ENCODE results near the gene HOXA9.

The HOXA9 gene

DNA sequence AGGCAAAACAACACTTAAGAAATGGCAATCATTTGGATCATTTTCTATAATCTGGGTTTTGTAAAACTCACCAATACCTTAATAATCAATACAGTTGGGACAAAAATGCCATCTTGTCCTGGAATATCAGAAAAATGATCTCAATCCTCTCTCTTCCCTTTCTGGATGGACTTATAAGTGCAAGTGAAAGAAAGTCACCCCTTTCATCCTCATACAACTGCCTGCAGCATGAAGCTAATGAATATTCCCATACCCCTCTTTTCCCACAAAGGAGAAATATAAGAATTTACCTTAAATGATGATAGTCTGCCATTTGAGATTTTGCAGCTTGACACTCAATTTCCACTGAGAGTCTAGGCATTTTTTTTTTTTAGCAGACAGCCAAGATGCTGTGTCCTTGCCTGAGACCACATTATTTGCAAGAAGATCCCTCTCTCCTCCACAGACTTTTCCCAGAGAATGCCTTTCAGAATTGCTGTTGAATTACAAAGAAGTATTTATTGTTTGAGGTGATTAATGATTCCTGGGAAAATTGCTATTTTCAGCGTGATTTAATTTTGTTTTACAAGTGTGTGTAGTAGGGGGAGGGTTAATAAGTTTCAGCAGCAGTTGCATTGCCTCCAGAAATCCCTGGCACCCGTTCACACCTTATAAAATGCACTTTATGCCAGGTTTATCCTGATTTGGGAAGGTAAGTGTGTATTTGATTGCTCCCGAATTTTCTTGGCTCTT, 38.6 kb downstream of the HOXA9 start:
- no peak for DNase-seq (ENCODE audit: low read depth in 2 of 2)

DNA sequence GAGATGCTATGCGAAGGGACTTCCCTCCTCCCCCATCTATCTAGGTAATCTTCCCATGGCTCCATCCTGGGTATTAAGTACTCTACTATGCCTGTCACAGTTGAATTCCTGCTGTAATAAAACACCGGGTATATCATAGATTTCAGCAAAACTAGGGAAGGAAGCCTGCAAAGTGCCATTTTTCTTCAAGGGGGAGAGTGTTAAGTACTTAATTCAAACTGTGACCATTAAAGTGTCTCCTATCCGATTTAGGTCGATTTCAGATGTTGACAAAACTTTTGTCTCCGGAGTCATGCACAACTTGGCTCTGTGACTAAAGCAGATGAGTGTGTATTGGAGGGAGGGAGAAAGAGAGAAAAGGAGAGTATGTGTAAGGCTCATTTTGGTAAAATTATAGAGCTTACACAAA, 39.3 kb downstream of the HOXA9 start:
- no peak for DNase-seq (ENCODE audit: low read depth in 2 of 2)

DNA sequence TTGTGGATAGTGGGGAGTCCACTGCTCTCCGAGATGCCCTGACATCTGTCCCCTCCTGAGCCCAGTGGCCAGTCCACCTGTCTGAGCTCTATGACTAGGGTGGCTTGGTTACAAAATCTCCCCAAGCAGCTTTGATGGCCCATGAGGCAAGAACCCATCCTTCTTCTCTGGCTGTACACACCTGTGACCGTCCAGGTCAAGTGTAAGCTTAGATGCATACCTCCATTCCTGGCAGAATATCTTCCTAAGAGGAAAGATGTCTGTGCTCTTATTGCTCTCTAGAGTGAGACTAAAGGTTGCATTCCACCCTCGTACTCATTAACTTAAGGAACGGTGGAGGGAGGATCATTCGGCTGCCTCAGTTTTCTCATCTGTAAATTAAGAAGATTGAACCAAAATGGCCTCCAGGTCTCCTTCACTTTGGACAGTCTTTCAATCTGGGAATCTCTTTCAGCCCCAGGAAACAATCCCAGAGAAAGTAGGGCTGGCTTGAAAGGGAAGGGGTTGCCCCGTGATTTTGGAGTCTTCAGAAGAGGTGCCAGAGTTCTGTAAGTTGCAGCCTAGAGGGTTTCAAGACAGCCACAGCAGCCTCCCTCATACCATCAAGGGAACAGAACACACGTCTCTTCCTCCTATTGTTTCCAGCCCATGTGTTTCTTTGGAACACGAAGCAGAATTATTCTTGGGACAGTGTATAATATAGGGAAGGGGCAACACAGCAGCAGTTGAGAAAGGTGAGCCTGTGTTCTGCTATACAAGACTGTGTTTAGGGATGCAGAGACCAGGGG, 40.2 kb downstream of the HOXA9 start:
- DNase-seq (ENCODE audit: low read depth in 2 of 2), result no peak

DNA sequence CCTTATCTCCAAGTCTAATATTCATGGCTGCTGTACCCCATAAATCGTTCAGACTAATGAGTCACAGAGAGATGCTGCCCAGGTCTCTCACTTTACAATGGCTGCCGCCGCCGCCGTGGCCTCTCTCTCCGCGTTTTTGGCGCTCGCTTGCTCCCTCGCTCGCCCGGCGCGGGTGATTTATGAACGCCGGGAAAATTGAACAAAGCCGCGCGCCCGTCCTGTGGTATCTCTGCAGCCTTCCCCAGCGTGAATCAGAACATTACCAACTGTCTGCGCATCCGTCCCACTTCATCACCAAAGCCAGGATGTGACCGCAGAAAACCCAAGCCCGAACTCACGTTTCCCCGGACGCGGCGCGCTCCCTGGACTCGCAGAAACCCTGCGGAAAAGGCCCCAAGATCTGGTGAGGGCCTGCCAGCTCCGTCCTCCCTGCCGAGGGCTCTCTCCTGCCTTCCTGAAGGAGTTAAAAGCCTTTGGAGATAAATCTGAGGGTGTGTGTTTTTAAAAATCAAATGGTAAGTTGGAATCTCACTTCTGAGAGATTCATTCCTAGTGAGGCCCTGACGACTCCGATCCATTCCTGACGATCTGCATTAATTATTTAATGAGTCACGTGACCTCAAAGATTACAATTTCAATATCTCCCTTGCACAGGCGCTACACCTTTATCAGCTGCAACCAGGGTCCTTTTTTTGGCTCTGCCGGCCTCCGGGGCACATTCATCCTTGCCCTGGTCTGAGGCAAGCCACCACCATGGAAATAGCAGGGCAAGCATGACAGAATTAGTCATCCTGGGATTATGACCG, 41.0 kb downstream of the HOXA9 start:
- no peak for DNase-seq (ENCODE audit: low read depth in 2 of 2)

DNA sequence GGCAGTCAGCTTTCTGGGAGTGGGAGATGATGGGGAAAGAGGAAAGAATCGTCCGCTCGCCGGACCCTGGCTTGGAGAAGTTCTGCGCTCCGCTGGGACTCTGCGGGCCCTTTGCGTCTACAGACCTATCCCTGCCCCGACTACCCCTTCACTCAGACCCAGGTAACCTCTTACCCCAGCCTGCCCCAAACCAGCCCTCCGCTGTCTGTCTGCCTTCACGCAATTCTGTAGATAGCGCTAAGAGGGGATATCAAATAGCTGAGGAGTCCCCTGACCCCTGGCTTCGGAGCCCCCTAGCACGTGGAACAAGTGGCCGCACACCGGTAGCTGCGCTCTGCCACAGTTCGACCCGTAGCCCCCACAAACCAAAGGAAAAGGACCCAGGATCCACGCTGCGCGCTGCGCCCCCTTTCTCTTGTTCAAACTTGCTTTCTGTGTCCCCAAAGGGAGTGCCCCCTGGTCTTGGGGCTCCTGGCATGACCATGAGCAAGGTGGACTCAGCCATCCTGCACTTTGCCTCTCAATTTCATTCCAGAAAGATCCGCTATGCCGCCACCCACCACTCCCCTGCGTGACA, 41.8 kb downstream of the HOXA9 start:
- no peak for DNase-seq (ENCODE audit: low read depth in 2 of 2)

DNA sequence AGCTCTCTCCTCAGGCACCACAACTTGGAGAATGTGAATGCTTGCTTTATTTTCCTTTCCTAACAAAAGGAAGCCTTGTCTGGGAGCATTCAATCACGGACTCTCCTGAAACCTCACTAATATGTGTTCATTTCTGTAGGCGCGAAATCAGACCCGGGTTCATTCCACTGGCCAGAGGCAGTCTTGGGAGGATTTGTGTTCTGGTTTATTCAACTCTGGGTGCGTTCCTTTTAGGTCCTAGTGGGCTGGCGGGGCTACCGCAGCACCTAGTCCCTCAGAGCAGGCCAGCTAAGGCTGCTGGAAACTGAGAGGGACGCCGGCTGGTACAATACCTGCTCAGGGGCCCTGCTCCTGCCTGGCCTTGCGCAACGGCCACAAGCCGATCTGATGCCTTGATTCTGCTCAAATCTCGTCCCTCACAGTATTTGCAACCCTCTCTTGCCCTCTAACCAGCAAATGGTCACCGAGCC, 42.3 kb downstream of the HOXA9 start:
- DNase-seq (ENCODE audit: low read depth in 2 of 2), result no peak

DNA sequence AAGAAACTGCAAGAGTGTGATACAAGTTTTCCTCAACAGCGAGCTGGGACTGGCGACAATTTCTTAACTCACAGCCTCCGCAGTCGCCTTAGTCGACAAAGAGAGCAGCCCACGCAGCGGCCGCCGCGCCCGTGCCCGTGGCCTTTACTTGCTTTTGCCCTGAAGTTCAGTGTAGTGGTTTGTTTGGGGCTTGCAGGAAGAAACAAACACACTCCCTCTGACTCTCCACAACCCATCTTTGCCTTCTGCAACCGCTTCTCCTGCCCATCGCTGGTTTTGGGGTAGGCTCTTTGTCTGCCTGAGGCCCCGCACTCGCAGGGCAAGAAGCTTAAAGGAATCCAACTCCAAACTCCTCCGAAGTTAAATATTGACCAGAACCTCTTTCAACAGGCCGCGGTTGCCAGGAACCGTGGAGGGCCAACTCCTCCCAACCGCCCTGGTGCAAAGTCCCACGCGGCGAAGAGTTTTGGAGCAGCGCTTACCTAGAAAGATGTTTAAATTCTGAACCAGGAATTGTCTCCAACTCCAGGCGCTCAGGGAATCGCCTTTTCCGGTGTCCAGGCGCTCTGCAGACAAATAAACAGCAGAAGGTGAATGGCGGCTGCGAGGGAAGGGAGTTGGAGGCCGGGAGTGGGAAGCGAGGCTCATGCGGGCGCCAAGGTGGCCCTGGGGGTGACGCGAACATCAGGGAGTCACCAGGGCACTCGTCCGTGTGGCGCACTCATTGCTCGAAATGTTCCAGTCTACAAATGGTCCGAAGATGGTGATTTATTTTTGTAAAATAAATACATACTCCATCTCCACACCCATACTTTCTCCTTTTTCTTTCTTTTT, 43.0 kb downstream of the HOXA9 start:
- no peak for DNase-seq (ENCODE audit: low read depth in 2 of 2)

DNA sequence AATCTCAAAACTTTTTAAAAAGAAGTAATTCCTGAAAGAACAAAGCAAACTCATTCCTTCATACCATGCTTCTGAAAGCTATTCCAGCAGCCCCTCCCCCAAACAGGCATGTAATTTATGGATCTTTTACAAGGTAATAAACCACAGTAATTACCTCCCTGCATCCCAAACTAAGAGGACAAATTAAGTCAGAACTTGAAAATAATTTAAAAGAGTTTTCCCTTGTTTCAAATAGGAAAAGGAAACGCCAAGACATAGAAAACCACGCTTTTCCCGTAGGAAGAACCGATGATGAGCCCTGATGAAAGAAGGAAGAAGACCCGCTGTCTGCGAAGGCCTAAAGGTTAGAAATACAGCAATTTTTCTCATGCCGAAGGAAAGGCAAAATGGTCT, 43.7 kb downstream of the HOXA9 start:
- no peak for DNase-seq (ENCODE audit: low read depth in 2 of 2)

DNA sequence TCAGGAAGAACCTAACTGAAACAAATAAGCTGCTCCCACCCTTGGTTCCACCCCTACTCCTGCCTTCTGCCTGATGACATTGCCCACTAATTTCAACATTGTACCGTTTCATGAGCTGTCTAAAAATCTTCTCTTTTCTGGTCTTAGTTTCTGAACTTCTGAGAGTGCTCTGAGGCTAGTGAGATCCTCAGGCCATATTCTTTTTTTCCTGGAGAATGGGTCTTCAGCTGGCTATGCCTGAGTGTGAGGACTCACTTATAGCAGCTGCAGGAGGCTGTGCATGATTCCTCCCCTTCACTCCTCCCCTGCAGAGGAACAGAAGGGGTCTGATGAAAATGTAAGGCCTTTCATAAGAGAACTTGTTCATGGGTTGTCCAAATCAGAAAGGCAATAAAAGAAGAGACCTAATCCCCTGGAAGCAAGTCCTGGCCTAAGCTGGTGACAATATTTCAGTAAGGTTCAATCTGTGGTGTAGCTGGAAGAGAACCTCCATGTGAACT, 45.9 kb downstream of the HOXA9 start:
- no peak for DNase-seq (ENCODE audit: low read depth in 2 of 2)

DNA sequence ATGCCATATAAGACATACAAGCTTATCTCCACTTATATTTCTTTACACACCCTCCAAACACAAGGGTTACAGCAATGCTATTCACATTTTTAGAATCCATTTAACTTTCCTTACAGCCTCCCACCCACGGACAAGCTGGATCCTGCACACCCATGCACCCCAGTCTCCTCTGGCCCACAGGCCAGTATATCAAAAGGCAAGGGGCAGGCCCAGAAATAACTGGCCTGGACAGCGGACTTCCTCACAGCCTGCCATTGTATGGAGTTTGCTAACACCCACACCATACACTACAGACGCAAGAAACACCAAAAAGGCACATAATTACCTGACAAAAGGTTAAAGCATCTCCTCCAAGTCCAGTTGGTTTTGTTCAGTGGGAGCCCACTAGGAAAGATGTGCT, 46.8 kb downstream of the HOXA9 start:
- no peak for DNase-seq (ENCODE audit: low read depth in 2 of 2)

DNA sequence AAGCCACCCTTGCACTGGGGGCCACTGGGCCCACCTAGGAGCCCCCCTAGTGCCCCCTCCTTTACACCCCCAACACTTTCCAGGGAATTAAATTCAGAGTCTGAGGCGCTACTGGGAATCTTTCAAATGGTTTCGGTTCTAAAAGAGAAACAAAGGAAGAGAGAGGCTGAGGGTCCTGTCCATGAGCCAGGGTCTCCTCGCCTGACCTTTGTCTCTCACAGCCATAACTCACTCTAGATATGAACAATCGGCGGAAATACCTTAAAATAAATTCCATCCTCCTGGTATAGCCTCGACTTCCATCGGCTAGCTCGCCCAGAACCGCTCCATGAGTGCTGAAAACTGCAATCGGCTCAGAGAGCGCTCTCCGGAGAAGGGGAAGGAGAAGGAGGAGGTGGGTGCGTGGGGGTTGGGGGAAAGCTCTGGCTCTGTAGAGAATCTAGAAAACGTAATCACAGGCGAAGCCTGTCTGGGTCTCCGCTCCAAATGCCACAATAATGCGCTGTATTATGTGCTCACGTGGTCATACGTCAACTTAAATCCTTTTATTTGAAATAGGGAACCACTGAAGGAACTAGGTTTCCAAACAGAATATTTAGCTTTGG, 47.3 kb downstream of the HOXA9 start:
- DNase-seq (ENCODE audit: low read depth in 2 of 2), result no peak

DNA sequence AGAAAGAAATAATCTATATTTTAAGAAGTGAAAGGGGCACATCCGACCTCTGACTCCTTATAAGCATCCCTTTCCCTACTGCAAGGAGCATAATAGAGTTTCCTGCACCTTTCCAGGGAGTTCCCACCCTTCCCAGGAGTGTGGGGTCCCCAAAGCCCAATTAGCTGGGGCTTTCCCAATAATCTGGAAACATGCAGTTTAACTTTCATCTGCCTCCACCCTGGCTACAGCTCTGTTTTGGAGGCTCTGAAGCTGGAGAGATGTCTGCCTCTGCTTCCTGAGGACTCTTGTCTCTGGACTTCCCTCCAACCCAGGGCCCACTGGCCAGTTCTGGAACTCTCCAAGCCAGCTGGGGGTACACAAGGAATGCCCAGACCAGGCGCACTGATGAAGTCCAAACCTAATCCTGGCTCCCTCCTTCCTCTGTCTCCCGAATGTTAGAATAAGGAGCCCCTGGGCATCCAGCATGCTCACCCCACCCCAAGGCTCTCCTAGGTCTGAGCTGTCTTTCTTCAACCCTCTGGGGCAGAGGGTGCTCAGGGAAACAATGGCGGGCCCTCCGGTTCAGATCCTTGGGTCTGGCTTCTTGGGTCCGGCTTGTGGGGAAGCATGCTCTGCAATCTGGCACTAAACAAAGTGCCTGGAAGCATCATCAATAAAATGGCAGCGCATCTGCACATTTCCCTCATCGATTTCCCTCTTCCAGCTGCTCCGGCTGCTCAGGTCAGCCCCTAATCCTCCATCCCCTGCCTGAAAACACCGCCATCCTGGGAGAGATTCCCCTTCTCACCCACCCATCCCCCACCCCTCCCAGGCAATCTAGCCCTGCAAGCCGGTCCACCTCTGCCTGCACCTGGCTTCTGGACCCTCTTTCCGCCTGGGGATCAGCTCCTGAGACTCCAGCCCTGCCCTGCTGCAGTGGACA, 48.1 kb downstream of the HOXA9 start:
- DNase-seq (ENCODE audit: low read depth in 2 of 2), result no peak

DNA sequence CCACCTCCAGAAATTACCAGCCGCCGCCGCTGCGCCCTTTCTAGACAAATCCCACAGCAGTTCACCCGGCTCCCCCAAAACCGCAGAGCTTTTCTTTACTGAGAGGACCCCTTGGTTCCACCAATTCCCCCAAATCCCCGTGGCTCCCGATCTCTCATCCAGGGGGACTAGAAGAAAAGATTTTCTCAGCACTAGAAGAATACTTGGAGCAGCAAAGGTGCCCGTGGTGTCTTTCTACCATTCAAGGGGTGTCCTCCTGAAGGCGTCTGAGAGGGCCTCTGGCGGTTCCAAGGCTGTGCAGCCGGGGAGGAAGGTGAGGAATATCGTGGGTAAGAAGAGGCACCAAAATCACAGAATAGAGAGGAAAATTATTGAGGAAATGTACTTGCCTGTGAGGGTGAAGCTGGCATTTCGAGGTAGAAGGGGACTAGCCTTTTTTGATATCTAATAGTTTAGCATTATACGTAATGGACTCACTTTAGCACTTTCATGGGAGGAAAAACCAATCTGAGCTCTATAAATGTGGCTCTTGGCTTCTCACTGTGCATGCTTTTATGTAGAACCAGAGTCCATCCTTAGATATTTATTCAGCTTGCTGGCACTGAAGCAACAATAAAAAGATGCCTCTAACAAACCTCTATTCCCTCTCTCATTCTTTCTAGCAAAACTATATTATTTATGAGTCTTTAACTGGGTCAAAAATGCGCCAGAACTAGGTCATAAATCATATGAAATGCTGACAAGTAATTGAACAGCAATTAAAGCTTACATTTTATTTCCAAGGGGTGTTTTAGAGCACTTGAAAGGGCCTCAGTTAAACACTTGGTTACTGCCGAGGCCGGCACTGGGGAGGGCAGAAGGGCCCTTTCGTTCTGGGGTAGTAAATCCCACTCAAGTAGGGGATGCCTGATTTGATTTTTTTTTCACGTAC, 49.0 kb downstream of the HOXA9 start:
- DNase-seq (ENCODE audit: low read depth in 2 of 2), result no peak

DNA sequence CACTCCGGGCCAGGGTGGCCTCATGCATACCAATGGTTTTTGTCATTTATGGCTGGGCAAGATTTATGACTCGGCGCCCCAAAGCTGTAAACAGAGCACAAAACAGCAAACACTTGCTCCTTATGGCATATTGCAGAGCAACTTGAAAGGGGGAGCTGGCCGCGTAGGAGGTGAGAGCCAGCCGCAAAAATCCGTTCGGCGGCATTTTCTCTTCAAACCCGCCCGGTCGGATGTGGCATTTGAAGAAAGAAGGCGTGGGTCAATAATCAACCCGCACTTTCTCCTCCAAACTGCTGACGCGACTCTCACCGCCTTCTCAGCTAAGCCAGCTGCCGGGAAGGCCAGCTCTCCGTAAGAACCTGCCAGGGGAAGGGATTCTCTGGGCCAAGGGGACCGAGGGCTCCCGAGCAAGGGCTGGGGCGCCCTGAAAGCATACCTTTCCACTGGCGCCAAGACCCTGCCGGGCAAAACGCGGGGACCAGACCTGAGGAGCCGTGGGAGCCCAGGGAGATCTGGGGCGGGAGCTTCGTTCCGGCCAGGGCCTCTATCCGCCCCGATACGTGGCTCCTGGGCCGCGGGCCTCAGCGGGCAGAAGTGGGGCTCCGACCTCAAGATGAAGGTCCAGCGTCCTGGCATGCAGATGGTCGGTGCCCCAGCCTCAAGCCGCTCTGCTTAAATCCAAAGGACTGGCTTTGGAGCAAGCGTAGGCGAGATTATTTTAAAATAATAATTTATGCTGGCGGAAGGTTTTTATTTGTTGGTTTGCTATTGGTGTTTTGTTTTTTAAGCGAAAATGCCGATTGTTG, 49.9 kb downstream of the HOXA9 start:
- no peak for DNase-seq (ENCODE audit: low read depth in 2 of 2)

DNA sequence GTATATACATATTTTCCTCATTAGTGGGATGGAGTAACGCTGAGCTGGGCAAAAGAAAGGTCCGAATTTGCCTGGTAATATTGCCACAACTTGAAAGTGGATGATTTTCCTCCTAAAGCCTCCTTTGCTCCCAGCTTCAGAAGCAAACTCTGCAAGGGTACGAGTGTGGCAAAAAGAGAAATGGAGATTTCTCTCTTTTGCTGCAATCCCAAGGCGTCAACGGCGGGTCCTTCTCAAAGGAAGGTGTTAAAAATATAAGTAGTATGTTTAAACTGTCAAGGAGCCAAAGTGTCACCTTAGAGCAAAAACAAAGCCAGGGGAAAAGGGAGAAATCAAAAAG, 50.5 kb downstream of the HOXA9 start:
- DNase-seq (ENCODE audit: low read depth in 2 of 2), result no peak

DNA sequence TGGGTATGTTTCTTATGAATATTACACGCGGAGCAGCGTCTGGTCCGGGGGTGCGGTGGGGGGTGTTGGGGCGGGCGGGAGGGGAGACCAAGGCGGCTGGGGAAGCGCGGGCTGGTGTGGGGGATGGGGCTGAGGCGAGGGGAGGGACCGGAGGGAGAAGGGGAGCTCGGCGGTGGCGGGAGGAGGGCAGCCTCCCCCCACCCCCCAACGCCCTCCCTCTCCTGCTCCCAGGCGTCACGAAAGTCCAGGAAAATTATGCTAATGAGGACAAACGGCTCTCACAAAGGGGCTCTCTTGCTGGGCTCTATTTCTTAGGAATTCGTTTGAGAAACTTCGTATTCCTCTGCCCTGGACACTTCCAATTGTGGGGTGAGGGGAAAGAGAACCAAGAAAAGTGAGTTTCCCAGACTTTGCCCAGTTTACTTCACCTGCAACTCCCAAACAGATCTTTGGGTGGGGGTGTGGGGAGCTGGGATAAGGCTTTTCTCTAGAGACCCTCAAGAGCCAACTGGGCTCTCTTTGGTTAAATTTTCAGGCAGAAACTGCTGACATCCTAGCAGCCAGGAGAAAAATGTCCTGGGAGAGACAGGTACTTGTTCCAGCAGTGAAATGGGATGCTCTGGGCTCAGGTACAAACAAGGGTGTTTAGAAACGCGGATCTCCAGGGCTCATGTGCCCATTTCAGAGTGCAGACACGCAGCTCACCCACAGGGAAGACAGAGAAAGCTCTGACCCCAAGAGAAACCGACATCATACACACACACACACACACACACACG, 51.2 kb downstream of the HOXA9 start:
- no peak for DNase-seq (ENCODE audit: low read depth in 2 of 2)
